Lower lobe of right lung (tissue), 2 donors: ENCODE data around the gene ZBTB33. TPM values are rescaled to one million over a fixed set of nuclear protein-coding genes. Genes with fewer than 3 reads are reported as not detected.

Experiments used
- ATAC-seq, 2 donors: fragments of 200-7000 bp; cut with Tn5 transposase; one replicate each; pipeline ENCODE4 v1.9.1; 2020 to 2022; ENCODE audit warnings: mild to moderate bottlenecking in 2 of 2, moderate library complexity in 2 of 2
- DNase-seq: peaks from one replicate; pipeline ENCODE4 v3.0.0-alpha.2; 2020
- H3K27ac ChIP-seq: fragments of 200-600 bp; one replicate; pipeline ENCODE4 v1.8.0; 2022
- H3K27me3 ChIP-seq: fragments of 200-600 bp; one replicate; pipeline ENCODE4 v1.8.0; 2022; ENCODE audit warnings: low read depth
- H3K36me3 ChIP-seq: fragments of 200-600 bp; one replicate; pipeline ENCODE4 v1.8.0; 2022; ENCODE audit warnings: mild to moderate bottlenecking
- H3K4me1 ChIP-seq: fragments of 200-600 bp; one replicate; pipeline ENCODE4 v1.8.0; 2022
- H3K4me3 ChIP-seq: fragments of 200-600 bp; one replicate; pipeline ENCODE4 v1.8.0; 2022; ENCODE audit warnings: mild to moderate bottlenecking
- H3K9me3 ChIP-seq: fragments of 200-600 bp; one replicate; pipeline ENCODE4 v1.8.0; 2022
- CTCF ChIP-seq: fragments of 200-600 bp; IDR thresholded peaks from one replicate; pipeline ENCODE4 v1.8.0; 2022; ENCODE audit warnings: antibody characterized with exemption, mild to moderate bottlenecking
- intact Hi-C: fragments of 100-400 bp; cut with DNase I; formaldehyde crosslinking; loops from one replicate; pipeline ENCODE4 v1.11.0; 2022
- total RNA-seq: library from RNA; stranded (reverse); fragmentation: NEBNext Ultra II Directional; extraction: Animal tissue kit (Norgen Biotek cat#: 25700); gene quantifications from one replicate; pipeline ENCODE4 v1.2.1, GENCODE V29; 2021
- donor health status: DM: no; HTN: yes; CAD: no; lungs with severe emphysema.

Gene ZBTB33
- total RNA-seq, 1 donor from 2014 or later, result 21.4 TPM

GRCh38 chrX:120281021-120281624, 30.5 kb downstream of the ZBTB33 start:
- Histone ChIP-seq H3K27me3 (no peaks in the 10 kb centered on the region), H3K4me1 (no peaks in the 10 kb centered on the region), H3K9me3 (no peaks in the 10 kb centered on the region), H3K36me3 (no peaks in the 10 kb centered on the region), H3K4me3 (no peak overlapping the region), H3K27ac (no peak overlapping the region)
- no peak for TF ChIP-seq CTCF
- intact Hi-C loops, result no loop called here
- ATAC-seq (no peak), DNase-seq (no peak)

- DNase-seq, result no peak
- no peaks in the 10 kb centered on the region for H3K4me1 ChIP-seq
- no peaks in the 10 kb centered on the region for H3K36me3 ChIP-seq
- no peaks in the 10 kb centered on the region for H3K27me3 ChIP-seq
- intact Hi-C loops, result no loop called here
- H3K27ac ChIP-seq, result no peak overlapping the region
- H3K9me3 ChIP-seq, result no peaks in the 10 kb centered on the region
- no peak overlapping the region for H3K4me3 ChIP-seq
- no peak for ATAC-seq
- TF ChIP-seq CTCF, result no peak
Observed at GRCh38 chrX:120281761-120282160, 31.1 kb downstream of the ZBTB33 start.

- no peak overlapping the region for H3K4me3 ChIP-seq
- intact Hi-C loops, result no loop called here
- H3K27me3 ChIP-seq, result no peaks in the 10 kb centered on the region
- TF ChIP-seq CTCF, result no peak
- no peaks in the 10 kb centered on the region for H3K4me1 ChIP-seq
- peak; percentile 28 for DNase-seq
- H3K36me3 ChIP-seq, result no peaks in the 10 kb centered on the region
- peak; percentile 55 to 56 for ATAC-seq
- H3K27ac ChIP-seq, result no peak overlapping the region
- no peaks in the 10 kb centered on the region for H3K9me3 ChIP-seq
Observed at GRCh38 chrX:120282697-120283096, 32.1 kb downstream of the ZBTB33 start.

- intact Hi-C loops, result no loop called here
- Histone ChIP-seq H3K36me3 (no peaks in the 10 kb centered on the region), H3K4me1 (no peaks in the 10 kb centered on the region), H3K9me3 (no peaks in the 10 kb centered on the region), H3K27ac (no peak overlapping the region), H3K27me3 (no peaks in the 10 kb centered on the region), H3K4me3 (no peak overlapping the region)
- no peak for ATAC-seq
- no peak for TF ChIP-seq CTCF
- DNase-seq, result no peak
Observed at GRCh38 chrX:120286733-120287512, 36.3 kb downstream of the ZBTB33 start.

GRCh38 chrX:120287513-120288112, 37.0 kb downstream of the ZBTB33 start:
- Histone ChIP-seq H3K36me3 (no peaks in the 10 kb centered on the region), H3K4me1 (no peaks in the 10 kb centered on the region), H3K9me3 (no peaks in the 10 kb centered on the region), H3K4me3 (no peak overlapping the region), H3K27ac (no peak overlapping the region), H3K27me3 (no peaks in the 10 kb centered on the region)
- no peak for TF ChIP-seq CTCF
- ATAC-seq (no peak), DNase-seq (no peak)
- intact Hi-C loops, result no loop called here
